GM12878 (cell line): ENCODE data around the gene CSRP2. TPM values are rescaled to one million over a fixed set of nuclear protein-coding genes. Genes with fewer than 3 reads are reported as not detected.

Experiments
- ATAC-seq: fragments of 200-7000 bp; cut with Tn5 transposase; 3 replicates; pipeline ENCODE4 v1.9.1; 2020; ENCODE audit warnings: mild to moderate bottlenecking, moderate library complexity
- BruUV-seq: library from RNA; stranded (reverse); fragments of 400-500 nt; replicated peaks from 2 replicates; lab custom pipeline; 2021; lab: Mats Ljungman, UMichigan
- CTCF ChIA-PET: fragments of 300-600 bp; sonication (Branson Sonifier 250); formaldehyde crosslinking; extraction: SDS; loops from one replicate; lab custom pipeline; 2021; ENCODE audit warnings: inconsistent platforms; lab: Yijun Ruan, JAX
- POLR2A ChIA-PET: fragments of 350-600 bp; formaldehyde crosslinking; extraction: SDS; loops from one replicate; lab custom pipeline; 2021; ENCODE audit warnings: inconsistent platforms; lab: Charles Lee
- RAD21 ChIA-PET: fragments of 300-600 bp; sonication (Branson Sonifier 250); formaldehyde crosslinking; loops from one replicate; lab custom pipeline; 2023; ENCODE audit warnings: antibody characterized with exemption; ENCODE audit not compliant: unreplicated experiment; lab: Charles Lee
- SMC1A ChIA-PET: fragments of 300-600 bp; sonication (Branson Sonifier 250); formaldehyde crosslinking; loops from one replicate; lab custom pipeline; 2023; ENCODE audit not compliant: unreplicated experiment, uncharacterized antibody; lab: Charles Lee
- DNase-seq: peaks from one replicate; pipeline ENCODE4 v3.0.0-alpha.2; 2011; ENCODE audit warnings: low read depth, low spot score
- FAIRE-seq: peaks from 3 replicates; lab custom pipeline; 2011; peaks lifted over from hg19 to GRCh38; lab: Jason Lieb, UNC
- H2AFZ ChIP-seq: 2 replicates; pipeline ENCODE4 v1.6.0; 2011; ENCODE audit warnings: low read depth, low read length, control low read depth; ENCODE audit not compliant: control insufficient read depth
- H3K27ac ChIP-seq: 2 replicates; pipeline ENCODE4 v1.5.1; 2011; ENCODE audit warnings: control low read depth; ENCODE audit not compliant: control insufficient read depth, insufficient read depth
- H3K27me3 ChIP-seq, 2 experiments: replicated peaks in 1 of 2; 2 replicates each; pipeline versions ENCODE4 v1.6.0 to v1.6.1; 2011; ENCODE audit warnings: low read length in 1 of 2; ENCODE audit not compliant: control insufficient read depth in 2 of 2, insufficient read depth in 2 of 2
- H3K36me3 ChIP-seq, 2 experiments: 2 replicates each; pipeline ENCODE4 v1.5.1; 2011; ENCODE audit warnings: low read length in 1 of 2; ENCODE audit not compliant: control insufficient read depth in 2 of 2, insufficient read depth in 2 of 2
- H3K4me1 ChIP-seq: 2 replicates; pipeline ENCODE4 v1.6.1; 2011; ENCODE audit warnings: mild to moderate bottlenecking, low read length, moderate library complexity, mixed read lengths; ENCODE audit not compliant: control insufficient read depth, insufficient read depth
- H3K4me2 ChIP-seq: 2 replicates; pipeline ENCODE4 v1.6.0; 2011; ENCODE audit warnings: control low read depth; ENCODE audit not compliant: control insufficient read depth, insufficient read depth
- H3K4me3 ChIP-seq: fragments of 200-600 bp; sonication (generic); 2 replicates; pipeline ENCODE4 v1.5.1; 2016
- H3K79me2 ChIP-seq: 2 replicates; pipeline ENCODE4 v1.6.0; 2011; ENCODE audit warnings: low read length; ENCODE audit not compliant: control insufficient read depth, insufficient read depth
- H3K9ac ChIP-seq: 2 replicates; pipeline ENCODE4 v1.8.0; 2011; ENCODE audit warnings: low read length, control low read depth, mixed read lengths; ENCODE audit not compliant: control insufficient read depth, insufficient read depth
- H3K9me3 ChIP-seq: replicated peaks from 3 replicates; pipeline ENCODE4 v1.5.1; 2011; ENCODE audit warnings: mild to moderate bottlenecking, low read length; ENCODE audit not compliant: control insufficient read depth, insufficient read depth
- H4K20me1 ChIP-seq: 2 replicates; pipeline ENCODE4 v1.6.0; 2011; ENCODE audit not compliant: control insufficient read depth, insufficient read depth
- CUX1 ChIP-seq: IDR thresholded peaks from 2 replicates; pipeline ENCODE4 v1.6.1; 2012; ENCODE audit warnings: improper control_type of control experiment, low read depth, low read length; ENCODE audit not compliant: insufficient replicate concordance
- EED ChIP-seq: sonication (generic); IDR thresholded peaks from 2 replicates; pipeline ENCODE4 v1.6.1; 2016; ENCODE audit warnings: antibody characterized with exemption, low read depth
- JUND ChIP-seq: IDR thresholded peaks from 2 replicates; pipeline ENCODE4 v1.6.1; 2012; ENCODE audit warnings: low read depth, mild to moderate bottlenecking, low read length, improper control_type of control experiment, moderate library complexity
- MYC ChIP-seq: IDR thresholded peaks from 2 replicates; pipeline ENCODE4 v1.6.1; 2011; ENCODE audit warnings: mild to moderate bottlenecking, low read length, moderate library complexity, inconsistent platforms; ENCODE audit not compliant: insufficient read depth, insufficient replicate concordance, insufficient read length, severe bottlenecking
- POU2F2 ChIP-seq: IDR thresholded peaks from 3 replicates; pipeline ENCODE4 v1.6.1; 2011; ENCODE audit warnings: low read depth, mild to moderate bottlenecking, low read length, borderline replicate concordance
- RFX5 ChIP-seq: IDR thresholded peaks from 2 replicates; pipeline ENCODE4 v1.6.1; 2011; ENCODE audit warnings: low read depth, low read length, improper control_type of control experiment
- ZBTB11 ChIP-seq: fragments of 450-650 bp; formaldehyde crosslinking; IDR thresholded peaks from 2 replicates; pipeline ENCODE4 v1.5.0; 2022; ENCODE audit warnings: mild to moderate bottlenecking, missing genetic modification characterization
- ZNF687 ChIP-seq: fragments of 450-650 bp; IDR thresholded peaks from 2 replicates; pipeline ENCODE4 v1.6.1; 2017; ENCODE audit warnings: mild to moderate bottlenecking, moderate library complexity
- WGBS: methylation state at CpG from one replicate; pipeline ENCODE4 v1.1.6; 2016; ENCODE audit warnings: low lambda C conversion rate; ENCODE audit not compliant: insufficient replicate concordance, insufficient coverage; ENCODE audit errors: missing lambda C conversion rate; 5-methylcytosine and 5-hydroxymethylcytosine counted together
- in situ Hi-C: fragments of 300-500 bp; cut with MboI; formaldehyde crosslinking; loops from 9 replicates; pipeline ENCODE4 v1.14.3; 2018; ENCODE audit warnings: mixed read lengths
- intact Hi-C: fragments of 100-400 bp; cut with micrococcal nuclease; formaldehyde crosslinking; loops from one replicate; pipeline ENCODE4 v1.14.2; 2022; ENCODE audit not compliant: unreplicated experiment
- polyA plus RNA-seq, 11 experiments: library from polyadenylated mRNA; depleted of rRNA in 4 of 11; unstranded in 6 of 11; stranded (reverse) in 5 of 11; fragments of >200 nt; fragmentation: Nextera tagmentation in 4 of 11; fragmentation: Illumina TruSeq in 1 of 11; extraction: Ambion mirVana in 4 of 11; extraction: Trizol in 1 of 11; gene quantifications; 1 replicate in 1 of 11; 2 replicates in 10 of 11; pipeline versions ENCODE4 v1.2.1 to v1.2.3, GENCODE V29; 2011 to 2016; ENCODE audit warnings: inconsistent platforms in 2 of 11, missing spikeins in 2 of 11, low read depth in 1 of 11
- total RNA-seq, 4 experiments: library from RNA; depleted of rRNA in 3 of 4; stranded (reverse); fragments of >200 nt in 3 of 4; fragmentation: Illumina TruSeq in 1 of 4; extraction: Trizol in 1 of 4; gene quantifications; 2 replicates each; pipeline versions ENCODE4 v1.2.1 to v1.2.3, GENCODE V29; 2013 to 2021

Gene CSRP2
- total and polyA plus RNA-seq, 10 of the 15 experiments (the other 5 are each of a cell fraction or from before 2014, with no cell fraction given) = 0.08 to 1.6 (median 0.52) TPM

GRCh38 chr12:76888775-76889174, 10.0 kb upstream of the CSRP2 start (continued):
- no peak for TF ChIP-seq CUX1

- H3K36me3 ChIP-seq = no peaks in the 10 kb centered on the region
- no peak overlapping the region for H3K4me3 ChIP-seq
- SMC1A ChIA-PET = no interaction called here
- ATAC-seq (no peak), DNase-seq (no peak), FAIRE-seq (no peak)
- in situ Hi-C loops = no loop called here
- H3K9ac ChIP-seq = no peak overlapping the region
- no peaks in the 10 kb centered on the region for H3K79me2 ChIP-seq
- intact Hi-C loops = no loop called here
- no TSS peak for BruUV-seq
- POLR2A ChIA-PET = no interaction called here
- CTCF ChIA-PET = no interaction called here
- H3K9me3 ChIP-seq = no peaks in the 10 kb centered on the region
- RAD21 ChIA-PET = no interaction called here
- H3K27ac ChIP-seq = no peak overlapping the region
- H3K4me2 ChIP-seq = no peak overlapping the region
- H4K20me1 ChIP-seq = no peaks in the 10 kb centered on the region
- H3K27me3 ChIP-seq = no peaks in the 10 kb centered on the region; a peak in 1 of 4 replicates
- 35% methylated on average over 2 of the region's 2 CpGs for WGBS
- H2AFZ ChIP-seq = no peak overlapping the region
- peaks cover 3% of the 10 kb centered on the region; the same call in 1 of the 2 replicates for H3K4me1 ChIP-seq
- TF ChIP-seq RFX5 (no peak), JUND (no peak), MYC (no peak), EED (no peak), POU2F2 (no peak), ZBTB11 (CRISPR knock-in tag) (no peak), ZNF687 (no peak)
These were observed 5.0 kb upstream of the CSRP2 start for GRCh38 chr12:76883811-76884210.
